ENCODE data around the gene GJB3. TPM values are rescaled to one million over a fixed set of nuclear protein-coding genes. Genes with fewer than 3 reads are reported as not detected.

GJB3 gene
- total RNA-seq, 6 experiments from 2014 or later = 0.12 to 1.3 (median 0.23) TPM

- intact Hi-C loops (cut with DNase I) = no loop called here
- H3K27ac ChIP-seq = no peak overlapping the region
- ATAC-seq (no peak), DNase-seq (no peak)
- TF ChIP-seq POLR2A (IDR thresholded peaks at IDR 0.05) = no peak
- TF ChIP-seq, protein P1, sequence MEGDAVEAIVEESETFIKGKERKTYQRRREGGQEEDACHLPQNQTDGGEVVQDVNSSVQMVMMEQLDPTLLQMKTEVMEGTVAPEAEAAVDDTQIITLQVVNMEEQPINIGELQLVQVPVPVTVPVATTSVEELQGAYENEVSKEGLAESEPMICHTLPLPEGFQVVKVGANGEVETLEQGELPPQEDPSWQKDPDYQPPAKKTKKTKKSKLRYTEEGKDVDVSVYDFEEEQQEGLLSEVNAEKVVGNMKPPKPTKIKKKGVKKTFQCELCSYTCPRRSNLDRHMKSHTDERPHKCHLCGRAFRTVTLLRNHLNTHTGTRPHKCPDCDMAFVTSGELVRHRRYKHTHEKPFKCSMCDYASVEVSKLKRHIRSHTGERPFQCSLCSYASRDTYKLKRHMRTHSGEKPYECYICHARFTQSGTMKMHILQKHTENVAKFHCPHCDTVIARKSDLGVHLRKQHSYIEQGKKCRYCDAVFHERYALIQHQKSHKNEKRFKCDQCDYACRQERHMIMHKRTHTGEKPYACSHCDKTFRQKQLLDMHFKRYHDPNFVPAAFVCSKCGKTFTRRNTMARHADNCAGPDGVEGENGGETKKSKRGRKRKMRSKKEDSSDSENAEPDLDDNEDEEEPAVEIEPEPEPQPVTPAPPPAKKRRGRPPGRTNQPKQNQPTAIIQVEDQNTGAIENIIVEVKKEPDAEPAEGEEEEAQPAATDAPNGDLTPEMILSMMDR (IDR thresholded peaks at IDR 0.05) = no peak
- no peaks in the 10 kb centered on the region for H3K27me3 ChIP-seq
- no peak overlapping the region for H3K4me3 ChIP-seq
- no CpG with 5 or more reads among the region's 5 CpGs for WGBS (ENCODE audit: insufficient coverage, low coverage, low lambda C conversion rate, missing lambda C conversion rate)
- H3K9me3 ChIP-seq = no peaks in the 10 kb centered on the region
- no peaks in the 10 kb centered on the region for H3K4me1 ChIP-seq
- no peaks in the 10 kb centered on the region for H3K36me3 ChIP-seq
These were observed 35.3 kb upstream of the GJB3 start for GRCh38 chr1:34745666-34746065.

DNA sequence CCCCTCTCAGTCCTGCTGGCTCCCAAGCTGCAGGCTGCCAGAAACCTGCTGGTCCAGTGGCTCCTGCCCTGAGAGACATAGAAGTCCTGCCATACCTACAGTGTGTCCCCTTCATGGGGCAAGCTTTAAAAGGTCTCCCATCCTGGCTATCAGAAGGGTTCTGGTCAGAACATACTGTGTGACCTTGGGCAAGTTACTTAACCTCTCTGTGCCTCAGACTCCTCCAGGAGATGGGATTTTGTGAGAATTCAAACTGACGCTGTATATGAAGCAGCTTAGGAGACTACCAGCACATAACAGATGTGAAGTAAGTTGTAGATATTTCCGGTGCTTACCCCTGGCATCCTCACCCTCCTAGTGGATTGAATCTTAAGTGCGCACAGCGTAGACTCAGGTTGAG lies 34.9 kb upstream of the GJB3 start:
- no peaks in the 10 kb centered on the region for H3K36me3 ChIP-seq
- DNase-seq (no peak), ATAC-seq (no peak)
- TF ChIP-seq POLR2A (IDR thresholded peaks at IDR 0.05) = no peak
- TF ChIP-seq, protein P1 (IDR thresholded peaks at IDR 0.05) = no peak
- intact Hi-C loops (cut with DNase I) = no loop called here
- WGBS (ENCODE audit: insufficient coverage, low coverage, low lambda C conversion rate, missing lambda C conversion rate) = no CpG with 5 or more reads among the region's 4 CpGs
- no peak overlapping the region for H3K4me3 ChIP-seq
- no peaks in the 10 kb centered on the region for H3K4me1 ChIP-seq
- no peaks in the 10 kb centered on the region for H3K27me3 ChIP-seq
- H3K9me3 ChIP-seq = no peaks in the 10 kb centered on the region
- H3K27ac ChIP-seq = no peak overlapping the region

- Histone ChIP-seq H3K27me3 (no peaks in the 10 kb centered on the region), H3K36me3 (no peaks in the 10 kb centered on the region), H3K27ac (no peak overlapping the region), H3K4me3 (no peak overlapping the region), H3K4me1 (no peaks in the 10 kb centered on the region), H3K9me3 (no peaks in the 10 kb centered on the region)
- TF ChIP-seq, protein P1 (IDR thresholded peaks at IDR 0.05) = no peak
- TF ChIP-seq POLR2A (IDR thresholded peaks at IDR 0.05) = no peak
- no peak for DNase-seq
- no peak for ATAC-seq
- 56% methylated on average over 12 of the region's 18 CpGs for WGBS (ENCODE audit: insufficient coverage, low coverage, low lambda C conversion rate, missing lambda C conversion rate)
- intact Hi-C loops (cut with DNase I) = no loop called here
These were observed 34.0 kb upstream of the GJB3 start for GRCh38 chr1:34746785-34747637.

- no peaks in the 10 kb centered on the region for H3K36me3 ChIP-seq
- H3K4me3 ChIP-seq = no peak overlapping the region
- TF ChIP-seq, protein P1 (IDR thresholded peaks at IDR 0.05) = no peak
- TF ChIP-seq POLR2A (IDR thresholded peaks at IDR 0.05) = no peak
- 63% methylated on average over 3 of the region's 6 CpGs for WGBS (ENCODE audit: insufficient coverage, low coverage, low lambda C conversion rate, missing lambda C conversion rate)
- H3K27ac ChIP-seq = no peak overlapping the region
- intact Hi-C loops (cut with DNase I) = no loop called here
- DNase-seq (no peak), ATAC-seq (no peak)
- no peaks in the 10 kb centered on the region for H3K27me3 ChIP-seq
- H3K9me3 ChIP-seq = no peaks in the 10 kb centered on the region
- no peaks in the 10 kb centered on the region for H3K4me1 ChIP-seq
These were observed 33.4 kb upstream of the GJB3 start for GRCh38 chr1:34747638-34747941.

All from right lobe of liver (tissue), 6 donors.